Measurements from ENCODE around the gene FRMD3.

Gene FRMD3

GRCh38 chr9:83511051-83511450, 27.1 kb downstream of the FRMD3 start:
- H3K4me2 ChIP-seq (ENCODE audit: low read depth, low read length, poor library complexity, severe bottlenecking), result no peak overlapping the region
- H3K27me3 ChIP-seq (ENCODE audit: insufficient read depth, low read length, poor library complexity, severe bottlenecking), result no peaks in the 10 kb centered on the region
- no peak overlapping the region for H3K4me3 ChIP-seq (ENCODE audit: low read length, poor library complexity, severe bottlenecking)
- no peak overlapping the region for H3K9ac ChIP-seq (ENCODE audit: low read depth, low read length, poor library complexity, severe bottlenecking)
- H2AFZ ChIP-seq (ENCODE audit: low read length), result no peak overlapping the region
- TF ChIP-seq EZH2phosphoT487 (IDR thresholded peaks at IDR 0.05; ENCODE audit: borderline replicate concordance) (no peak), CTCF (conservative IDR thresholded peaks at IDR 0.05; ENCODE audit: low read length) (no peak)
- no peaks in the 10 kb centered on the region for H3F3A ChIP-seq (ENCODE audit: low read depth)
- H3K79me2 ChIP-seq (ENCODE audit: insufficient read depth, low read length), result no peaks in the 10 kb centered on the region
- no peaks in the 10 kb centered on the region for H3K9me2 ChIP-seq (replicated peaks; ENCODE audit: low read depth, low read length)
- H3K4me1 ChIP-seq (ENCODE audit: insufficient read depth, low read length, poor library complexity, severe bottlenecking), result peaks cover 8% of the 10 kb centered on the region
- H3K36me3 ChIP-seq (ENCODE audit: insufficient read depth, low read length), result no peaks in the 10 kb centered on the region
- no peaks in the 10 kb centered on the region for H3K9me3 ChIP-seq (ENCODE audit: insufficient read depth, low read depth, low read length)
- no peaks in the 10 kb centered on the region for H4K20me1 ChIP-seq (ENCODE audit: insufficient read depth, low read length, poor library complexity, severe bottlenecking)

- Histone ChIP-seq H2AFZ (ENCODE audit: low read length) (no peak overlapping the region), H3K4me1 (ENCODE audit: insufficient read depth, low read length, poor library complexity, severe bottlenecking) (peaks cover 8% of the 10 kb centered on the region), H3F3A (ENCODE audit: low read depth) (no peaks in the 10 kb centered on the region), H3K79me2 (ENCODE audit: insufficient read depth, low read length) (no peaks in the 10 kb centered on the region), H3K4me3 (ENCODE audit: low read length, poor library complexity, severe bottlenecking) (no peak overlapping the region), H3K27me3 (ENCODE audit: insufficient read depth, low read length, poor library complexity, severe bottlenecking) (no peaks in the 10 kb centered on the region), H3K36me3 (ENCODE audit: insufficient read depth, low read length) (no peaks in the 10 kb centered on the region), H4K20me1 (ENCODE audit: insufficient read depth, low read length, poor library complexity, severe bottlenecking) (no peaks in the 10 kb centered on the region), H3K9me2 (replicated peaks; ENCODE audit: low read depth, low read length) (no peaks in the 10 kb centered on the region), H3K9me3 (ENCODE audit: insufficient read depth, low read depth, low read length) (no peaks in the 10 kb centered on the region), H3K9ac (ENCODE audit: low read depth, low read length, poor library complexity, severe bottlenecking) (no peak overlapping the region), H3K4me2 (ENCODE audit: low read depth, low read length, poor library complexity, severe bottlenecking) (no peak overlapping the region)
- TF ChIP-seq CTCF (conservative IDR thresholded peaks at IDR 0.05; ENCODE audit: low read length) (no peak), EZH2phosphoT487 (IDR thresholded peaks at IDR 0.05; ENCODE audit: borderline replicate concordance) (no peak)
These were observed 28.8 kb downstream of the FRMD3 start for GRCh38 chr9:83509402-83509801.

- peaks cover 8% of the 10 kb centered on the region for H3K4me1 ChIP-seq (ENCODE audit: insufficient read depth, low read length, poor library complexity, severe bottlenecking)
- no peaks in the 10 kb centered on the region for H3K36me3 ChIP-seq (ENCODE audit: insufficient read depth, low read length)
- no peaks in the 10 kb centered on the region for H3F3A ChIP-seq (ENCODE audit: low read depth)
- no peaks in the 10 kb centered on the region for H3K27me3 ChIP-seq (ENCODE audit: insufficient read depth, low read length, poor library complexity, severe bottlenecking)
- peak overlapping the region; percentile 6 for H3K4me2 ChIP-seq (ENCODE audit: low read depth, low read length, poor library complexity, severe bottlenecking)
- TF ChIP-seq CTCF (conservative IDR thresholded peaks at IDR 0.05; ENCODE audit: low read length), result no peak
- no peak for TF ChIP-seq EZH2phosphoT487 (IDR thresholded peaks at IDR 0.05; ENCODE audit: borderline replicate concordance)
- no peaks in the 10 kb centered on the region for H3K9me3 ChIP-seq (ENCODE audit: insufficient read depth, low read depth, low read length)
- no peak overlapping the region for H3K4me3 ChIP-seq (ENCODE audit: low read length, poor library complexity, severe bottlenecking)
- H4K20me1 ChIP-seq (ENCODE audit: insufficient read depth, low read length, poor library complexity, severe bottlenecking), result no peaks in the 10 kb centered on the region
- H2AFZ ChIP-seq (ENCODE audit: low read length), result peak overlapping the region; percentile 36
- peak overlapping the region; percentile 24 for H3K9ac ChIP-seq (ENCODE audit: low read depth, low read length, poor library complexity, severe bottlenecking)
- H3K9me2 ChIP-seq (replicated peaks; ENCODE audit: low read depth, low read length), result no peaks in the 10 kb centered on the region
- H3K79me2 ChIP-seq (ENCODE audit: insufficient read depth, low read length), result no peaks in the 10 kb centered on the region
These were observed 30.1 kb downstream of the FRMD3 start for GRCh38 chr9:83508067-83508466.
